ENCODE data around the gene DNMBP. TPM values are rescaled to one million over a fixed set of nuclear protein-coding genes. Genes with fewer than 3 reads are reported as not detected.

DNMBP gene
- total RNA-seq, 2 donors from 2014 or later = 15.5 to 27.9 TPM

DNA sequence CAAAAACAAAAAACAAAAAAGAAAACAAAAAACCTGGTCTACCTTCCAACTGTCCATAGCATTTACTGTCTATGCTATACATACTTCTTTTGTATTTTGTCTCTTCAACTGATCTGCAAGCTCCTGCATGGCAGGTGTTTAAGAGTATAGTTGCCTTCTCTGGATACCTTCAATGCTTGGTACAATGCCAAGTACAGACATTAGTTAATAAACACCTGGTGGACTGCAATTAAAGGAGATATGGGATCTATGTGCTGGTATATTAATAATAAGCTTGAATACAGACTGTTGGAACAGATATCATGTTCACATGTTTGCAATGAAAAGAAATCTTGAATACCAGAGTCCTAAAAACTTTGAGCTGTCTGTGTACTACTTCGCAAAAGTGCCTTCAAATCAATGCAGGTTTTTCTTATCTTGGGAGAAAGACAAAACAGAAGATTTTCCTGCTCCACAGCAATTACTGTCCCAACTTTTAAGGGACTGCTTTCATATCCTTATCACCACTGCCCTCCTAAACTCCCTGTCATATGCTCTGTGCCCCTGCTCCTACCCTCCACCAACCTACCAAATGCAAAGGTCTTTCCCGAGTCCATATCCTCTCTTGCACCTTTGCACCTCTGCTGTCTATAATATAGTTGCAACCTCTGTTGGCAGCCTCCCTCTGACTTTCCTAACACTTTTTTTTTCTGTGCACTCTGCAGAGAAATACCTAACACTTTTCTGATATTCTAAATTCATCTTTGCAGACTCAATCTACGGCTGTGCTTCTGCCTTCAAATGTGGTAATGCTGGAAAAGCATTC is 85.1 kb downstream of the DNMBP start:
- H3K4me3 ChIP-seq = no peak overlapping the region

GRCh38 chr10:99921948-99922347 is 87.8 kb downstream of the DNMBP start:
- Histone ChIP-seq H3K27ac (no peak overlapping the region), H3K27me3 (replicated peaks; ENCODE audit: insufficient read depth) (no peaks in the 10 kb centered on the region), H3K4me1 (replicated peaks) (peaks cover 4% of the 10 kb centered on the region), H3K4me3 (no peak overlapping the region), H3K36me3 (no peaks in the 10 kb centered on the region), H3K9me3 (no peaks in the 10 kb centered on the region)
- TF ChIP-seq POLR2A (IDR thresholded peaks at IDR 0.05) (no peak), POLR2AphosphoS5 (IDR thresholded peaks at IDR 0.05) (no peak)
- TF ChIP-seq, protein P1, sequence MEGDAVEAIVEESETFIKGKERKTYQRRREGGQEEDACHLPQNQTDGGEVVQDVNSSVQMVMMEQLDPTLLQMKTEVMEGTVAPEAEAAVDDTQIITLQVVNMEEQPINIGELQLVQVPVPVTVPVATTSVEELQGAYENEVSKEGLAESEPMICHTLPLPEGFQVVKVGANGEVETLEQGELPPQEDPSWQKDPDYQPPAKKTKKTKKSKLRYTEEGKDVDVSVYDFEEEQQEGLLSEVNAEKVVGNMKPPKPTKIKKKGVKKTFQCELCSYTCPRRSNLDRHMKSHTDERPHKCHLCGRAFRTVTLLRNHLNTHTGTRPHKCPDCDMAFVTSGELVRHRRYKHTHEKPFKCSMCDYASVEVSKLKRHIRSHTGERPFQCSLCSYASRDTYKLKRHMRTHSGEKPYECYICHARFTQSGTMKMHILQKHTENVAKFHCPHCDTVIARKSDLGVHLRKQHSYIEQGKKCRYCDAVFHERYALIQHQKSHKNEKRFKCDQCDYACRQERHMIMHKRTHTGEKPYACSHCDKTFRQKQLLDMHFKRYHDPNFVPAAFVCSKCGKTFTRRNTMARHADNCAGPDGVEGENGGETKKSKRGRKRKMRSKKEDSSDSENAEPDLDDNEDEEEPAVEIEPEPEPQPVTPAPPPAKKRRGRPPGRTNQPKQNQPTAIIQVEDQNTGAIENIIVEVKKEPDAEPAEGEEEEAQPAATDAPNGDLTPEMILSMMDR (IDR thresholded peaks at IDR 0.05) = no peak
- no peak for DNase-seq (ENCODE audit: low spot score)
- intact Hi-C loops (cut with DNase I) = no loop called here
- 68% methylated on average over 2 of the region's 2 CpGs for WGBS

More for the DNA sequence above, 85.1 kb downstream of the DNMBP start:
- Histone ChIP-seq H3K4me1 (replicated peaks) (peaks cover 8% of the 10 kb centered on the region), H3K9me3 (no peaks in the 10 kb centered on the region), H3K27ac (no peak overlapping the region), H3K36me3 (no peaks in the 10 kb centered on the region), H3K27me3 (replicated peaks; ENCODE audit: insufficient read depth) (no peaks in the 10 kb centered on the region)
- intact Hi-C loops (cut with DNase I) = no loop called here
- DNase-seq (ENCODE audit: low spot score) = no peak
- TF ChIP-seq POLR2A (IDR thresholded peaks at IDR 0.05) (no peak), POLR2AphosphoS5 (IDR thresholded peaks at IDR 0.05) (no peak)
- TF ChIP-seq, protein P1 (IDR thresholded peaks at IDR 0.05) = no peak
- WGBS = 68% methylated on average over 3 of the region's 3 CpGs

DNA sequence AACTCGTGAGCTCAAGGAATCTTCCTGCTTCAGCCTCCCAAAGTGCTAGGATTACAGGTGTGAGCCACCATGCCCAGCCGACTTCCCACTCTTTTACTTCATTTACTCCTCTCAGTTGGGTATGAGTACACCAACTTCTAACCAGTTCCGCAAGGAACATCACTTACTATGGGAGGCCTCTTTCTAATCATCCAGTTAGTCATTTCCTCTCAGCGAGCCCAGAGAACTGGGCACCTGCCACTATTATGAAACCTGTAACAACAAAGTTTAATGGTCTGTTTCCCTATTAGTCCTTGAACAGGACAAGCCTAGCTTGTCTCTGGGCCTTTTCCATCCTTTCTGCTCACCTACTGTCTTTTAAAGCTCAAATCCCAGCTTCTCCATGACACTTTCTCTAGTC is 88.8 kb downstream of the DNMBP start:
- H3K27me3 ChIP-seq (replicated peaks; ENCODE audit: insufficient read depth) = no peaks in the 10 kb centered on the region
- H3K4me3 ChIP-seq = no peak overlapping the region
- TF ChIP-seq POLR2A (IDR thresholded peaks at IDR 0.05) (no peak), POLR2AphosphoS5 (IDR thresholded peaks at IDR 0.05) (no peak)
- TF ChIP-seq, protein P1 (IDR thresholded peaks at IDR 0.05) = no peak
- H3K36me3 ChIP-seq = no peaks in the 10 kb centered on the region
- no peaks in the 10 kb centered on the region for H3K9me3 ChIP-seq
- no peak for DNase-seq (ENCODE audit: low spot score)
- WGBS = 86% methylated on average over 4 of the region's 4 CpGs
- no peak overlapping the region for H3K27ac ChIP-seq
- H3K4me1 ChIP-seq (replicated peaks) = no peaks in the 10 kb centered on the region
- intact Hi-C loops (cut with DNase I) = no loop called here

DNA sequence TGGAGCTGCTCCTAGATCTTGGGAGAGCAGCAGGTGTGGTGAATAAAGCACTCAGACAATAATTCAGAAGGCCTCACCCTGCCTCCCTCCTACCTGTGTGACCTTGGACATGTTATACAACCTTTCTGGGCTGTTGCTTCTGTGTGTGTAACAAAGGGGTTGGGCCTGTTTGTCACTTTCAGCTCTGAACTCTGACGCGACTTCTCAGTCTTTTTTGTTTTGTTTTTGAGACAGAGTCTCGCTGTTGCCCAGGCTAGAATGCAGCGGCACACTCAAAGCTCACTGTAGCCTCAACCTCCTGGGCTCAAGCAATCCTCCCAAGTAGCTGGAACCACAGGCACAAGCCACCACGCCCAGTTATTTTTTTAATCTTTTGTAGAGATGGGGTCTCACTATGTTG is 89.3 kb downstream of the DNMBP start:
- no peaks in the 10 kb centered on the region for H3K4me1 ChIP-seq (replicated peaks)
- intact Hi-C loops (cut with DNase I) = no loop called here
- no peak for TF ChIP-seq POLR2A (IDR thresholded peaks at IDR 0.05)
- TF ChIP-seq, protein P1 (IDR thresholded peaks at IDR 0.05) = no peak
- no peak for TF ChIP-seq POLR2AphosphoS5 (IDR thresholded peaks at IDR 0.05)
- no peak overlapping the region for H3K27ac ChIP-seq
- H3K4me3 ChIP-seq = no peak overlapping the region
- no peaks in the 10 kb centered on the region for H3K9me3 ChIP-seq
- DNase-seq (ENCODE audit: low spot score) = no peak
- H3K27me3 ChIP-seq (replicated peaks; ENCODE audit: insufficient read depth) = no peaks in the 10 kb centered on the region
- WGBS = 92% methylated on average over 5 of the region's 5 CpGs
- H3K36me3 ChIP-seq = no peaks in the 10 kb centered on the region
